SK-N-SH (cell line): ENCODE data around the gene WDR82. TPM values are rescaled to one million over a fixed set of nuclear protein-coding genes. Genes with fewer than 3 reads are reported as not detected.

Source experiments
- CTCF ChIA-PET: fragments of 300-600, 350-600 bp; formaldehyde crosslinking; extraction: SDS; loops from one replicate; lab custom pipeline; 2021; lab: Yijun Ruan, JAX
- POLR2A ChIA-PET: fragments of 350-600 bp; sonication (Branson Sonifier 250); formaldehyde crosslinking; extraction: SDS; loops from one replicate; lab custom pipeline; 2020; ENCODE audit warnings: antibody characterized with exemption, inconsistent platforms; lab: Yijun Ruan, JAX
- DNase-seq: peaks from one replicate; pipeline ENCODE4 v3.0.0; 2012
- H2AFZ ChIP-seq: fragments of 200-600 bp; sonication (generic); 2 replicates; pipeline ENCODE4 v1.8.1; 2016; ENCODE audit warnings: antibody characterized with exemption, mild to moderate bottlenecking, low read depth
- H3F3A ChIP-seq: fragments of 200-600 bp; sonication (generic); replicated peaks from 2 replicates; pipeline ENCODE3; 2016; ENCODE audit warnings: antibody characterized with exemption, mild to moderate bottlenecking; ENCODE audit not compliant: insufficient read depth
- H3K27ac ChIP-seq, 2 experiments: fragments of 200-500 bp in 1 of 2; fragments of 200-600 bp in 1 of 2; sonication (Bioruptor generic) in 1 of 2; sonication (generic), shearing (Covaris generic) in 1 of 2; 2 replicates each; pipeline versions ENCODE4 v1.5.1 to v1.6.1; 2014 to 2016; ENCODE audit warnings: low read depth in 2 of 2, inconsistent platforms in 1 of 2, low read length in 1 of 2, mild to moderate bottlenecking in 1 of 2, mixed read lengths in 1 of 2
- H3K27me3 ChIP-seq: fragments of 200-600 bp; sonication (generic), shearing (Covaris generic); 2 replicates; pipeline ENCODE4 v1.6.1; 2016; ENCODE audit warnings: mixed run types; ENCODE audit not compliant: insufficient read depth
- H3K36me3 ChIP-seq, 2 experiments: fragments of 200-500 bp in 1 of 2; fragments of 200-600 bp in 1 of 2; sonication (Bioruptor generic) in 1 of 2; sonication (generic) in 1 of 2; replicated peaks in 1 of 2; 2 replicates each; pipeline versions ENCODE3 to v1.5.1; 2014 to 2016; ENCODE audit warnings: low read length in 1 of 2, mild to moderate bottlenecking in 1 of 2; ENCODE audit not compliant: insufficient read depth in 2 of 2, control insufficient read depth in 1 of 2
- H3K4me1 ChIP-seq, 2 experiments: fragments of 200-500 bp in 1 of 2; fragments of 200-600 bp in 1 of 2; sonication (Bioruptor generic) in 1 of 2; sonication (generic), shearing (Covaris generic) in 1 of 2; 2 replicates each; pipeline versions ENCODE4 v1.5.1 to v1.6.1; 2014 to 2016; ENCODE audit warnings: low read depth in 1 of 2, low read length in 1 of 2, mixed run types in 1 of 2; ENCODE audit not compliant: insufficient read depth in 2 of 2, control insufficient read depth in 1 of 2
- H3K4me2 ChIP-seq: fragments of 200-600 bp; sonication (generic), shearing (Covaris generic); 2 replicates; pipeline ENCODE4 v1.6.1; 2017; ENCODE audit warnings: mixed run types
- H3K4me3 ChIP-seq, 2 experiments: fragments of 200-500 bp in 1 of 2; fragments of 200-600 bp in 1 of 2; sonication (Bioruptor generic) in 1 of 2; sonication (generic), shearing (Covaris generic) in 1 of 2; 2 replicates each; pipeline versions ENCODE4 v1.5.1 to v1.8.1; 2014 to 2016; ENCODE audit warnings: low read depth in 2 of 2, inconsistent platforms in 1 of 2, low read length in 1 of 2, mild to moderate bottlenecking in 1 of 2, mixed read lengths in 1 of 2, moderate library complexity in 1 of 2
- H3K79me2 ChIP-seq: fragments of 200-600 bp; sonication (generic); 2 replicates; pipeline ENCODE4 v1.8.1; 2017; ENCODE audit warnings: mild to moderate bottlenecking; ENCODE audit not compliant: insufficient read depth
- H3K9ac ChIP-seq: fragments of 200-600 bp; sonication (generic); 2 replicates; pipeline ENCODE4 v1.6.1; 2017; ENCODE audit warnings: mixed run types
- H3K9me2 ChIP-seq: fragments of 200-600 bp; sonication (generic); 2 replicates; pipeline ENCODE4 v1.6.1; 2017; ENCODE audit warnings: mixed run types
- H3K9me3 ChIP-seq: fragments of 200-600 bp; sonication (generic); 2 replicates; pipeline ENCODE4 v1.6.1; 2017; ENCODE audit warnings: mixed run types, mild to moderate bottlenecking, moderate library complexity
- H4K20me1 ChIP-seq: fragments of 200-600 bp; sonication (generic); 2 replicates; pipeline ENCODE4 v1.6.1; 2017; ENCODE audit warnings: mild to moderate bottlenecking, mixed run types; ENCODE audit not compliant: insufficient read depth
- POLR2AphosphoS5 ChIP-seq: IDR thresholded peaks from 2 replicates; pipeline ENCODE4 v1.6.1; 2012; ENCODE audit warnings: low read depth, low read length
- TAF1 ChIP-seq: IDR thresholded peaks from 2 replicates; pipeline ENCODE4 v1.6.1; 2012; ENCODE audit warnings: low read depth, mild to moderate bottlenecking, low read length, moderate library complexity, borderline replicate concordance
- TCF12 ChIP-seq: IDR thresholded peaks from 2 replicates; pipeline ENCODE4 v1.4.0; 2012
- YY1 ChIP-seq: IDR thresholded peaks from 2 replicates; pipeline ENCODE4 v1.4.0; 2012; ENCODE audit warnings: low read depth, mild to moderate bottlenecking
- ZBTB33 ChIP-seq: IDR thresholded peaks from 2 replicates; pipeline ENCODE4 v1.4.0; 2012; ENCODE audit warnings: low read depth, borderline replicate concordance
- WGBS: methylation state at CpG from one replicate; pipeline ENCODE4 v1.1.6; 2017; ENCODE audit warnings: low lambda C conversion rate; 5-methylcytosine and 5-hydroxymethylcytosine counted together
- polyA plus RNA-seq, 3 experiments: library from polyadenylated mRNA; depleted of rRNA; stranded (reverse); fragments of >200 nt; gene quantifications; 2 replicates each; pipeline ENCODE4 v1.2.3, GENCODE V29; 2012

The WDR82 gene
- polyA plus RNA-seq, 1 of the 3 experiments (the other 2 are of a cell fraction): 41.2 TPM

GRCh38 chr3:52247409-52248164 is 30.9 kb downstream of the WDR82 start:
- Histone ChIP-seq H3K27me3 (no peaks in the 10 kb centered on the region), H3K4me2 (no peak overlapping the region), H4K20me1 (no peaks in the 10 kb centered on the region), H2AFZ (no peak overlapping the region), H3K36me3 (peaks cover 5 to 17% of the 10 kb centered on the region in 2 experiments), H3K4me1 (peaks cover 4 to 36% of the 10 kb centered on the region in 2 experiments; a peak in 2 of 4 replicates), H3K4me3 (no peak overlapping the region), H3K9me2 (no peaks in the 10 kb centered on the region), H3F3A (peaks cover 31% of the 10 kb centered on the region), H3K79me2 (peaks cover 2% of the 10 kb centered on the region; the same call in 1 of the 2 replicates), H3K9ac (no peak overlapping the region), H3K27ac (no peak overlapping the region)
- 92% methylated on average over 7 of the region's 7 CpGs for WGBS
- POLR2A ChIA-PET: no interaction called here
- no peak for DNase-seq
- no peak for TF ChIP-seq TCF12
- peak; percentile 4; the same call in 1 of the 2 replicates for TF ChIP-seq POLR2AphosphoS5
- TF ChIP-seq, all 33 proteins: peak for 1
- no peaks in the 10 kb centered on the region for H3K9me3 ChIP-seq
- CTCF ChIA-PET: interaction anchor here (1.1 to 2.4 kb wide), 4 partner anchors 11 to 32 kb away, joined by 3 to 16 read pairs (median 8); partner anchors contain the start of gene WDR82

GRCh38 chr3:52246728-52247408 is 31.6 kb downstream of the WDR82 start:
- Histone ChIP-seq H3K9me3 (no peaks in the 10 kb centered on the region), H3F3A (peaks cover 36% of the 10 kb centered on the region), H3K9ac (no peak overlapping the region), H3K79me2 (no peaks in the 10 kb centered on the region), H3K36me3 (peaks cover 5 to 17% of the 10 kb centered on the region in 2 experiments), H3K4me3 (no peak overlapping the region; a peak in 1 of 4 replicates), H3K27me3 (no peaks in the 10 kb centered on the region), H3K4me2 (peak overlapping the region; percentile 88; the same call in 1 of the 2 replicates), H4K20me1 (no peaks in the 10 kb centered on the region), H3K9me2 (no peaks in the 10 kb centered on the region), H3K27ac (no peak overlapping the region; a peak in 1 of 4 replicates), H3K4me1 (peaks cover 4 to 36% of the 10 kb centered on the region in 2 experiments; a peak in 2 of 4 replicates), H2AFZ (no peak overlapping the region)
- POLR2A ChIA-PET: interaction anchor here (1.0 to 1.6 kb wide), 3 partner anchors 9 to 41 kb away, joined by 3 read pairs; partner anchors contain the start of gene GLYCTK
- WGBS: 100% methylated on average over 7 of the region's 14 CpGs
- CTCF ChIA-PET: interaction anchor here (1.2 to 2.2 kb wide), 4 partner anchors 11 to 27 kb away, joined by 3 to 12 read pairs (median 6); no protein-coding TSS in a partner anchor
- 0 out of 2 replicates have a peak, but pooled peaks have one; percentile 34 for TF ChIP-seq YY1
- no peak for TF ChIP-seq POLR2AphosphoS5
- DNase-seq: no peak

- TF ChIP-seq ZBTB33 (no peak), TAF1 (no peak)
- Histone ChIP-seq H3K79me2 (no peaks in the 10 kb centered on the region), H3K36me3 (peaks cover 5 to 17% of the 10 kb centered on the region in 2 experiments), H3K9ac (peak overlapping the region; percentile 59; the same call in 1 of the 2 replicates), H3K4me1 (peaks cover 4 to 36% of the 10 kb centered on the region in 2 experiments; a peak in 2 of 4 replicates), H3F3A (peaks cover 40% of the 10 kb centered on the region), H4K20me1 (no peaks in the 10 kb centered on the region), H3K4me2 (peak overlapping the region; percentile 88), H3K27me3 (no peaks in the 10 kb centered on the region), H3K4me3 (peak overlapping the region; percentile 57 to 60), H3K27ac (peak overlapping the region; percentile 23 to 30; a peak in 2 of 4 replicates), H2AFZ (peak overlapping the region; percentile 81; the same call in 1 of the 2 replicates), H3K9me3 (no peaks in the 10 kb centered on the region), H3K9me2 (no peaks in the 10 kb centered on the region)
- ChIA-PET CTCF (interaction anchor here (1.2 to 2.4 kb wide), 5 partner anchors 10 to 32 kb away, joined by 3 to 12 read pairs (median 6); partner anchors contain the start of gene WDR82), POLR2A (interaction anchor here (1.0 to 1.6 kb wide), 4 partner anchors 9 to 41 kb away, joined by 3 read pairs; partner anchors contain the start of genes GLYCTK and WDR82)
- WGBS: 47% methylated on average over 6 of the region's 8 CpGs
- DNase-seq: no peak
Measured at GRCh38 chr3:52246264-52246620, 32.2 kb downstream of the WDR82 start.
